ENCODE data around the gene CFHR2.
"Not testable (repeated sequence)": the region's sequence is repeated elsewhere in the genome, so short reads cannot be mapped to it uniquely, and the experiment has no call there.

DNA sequence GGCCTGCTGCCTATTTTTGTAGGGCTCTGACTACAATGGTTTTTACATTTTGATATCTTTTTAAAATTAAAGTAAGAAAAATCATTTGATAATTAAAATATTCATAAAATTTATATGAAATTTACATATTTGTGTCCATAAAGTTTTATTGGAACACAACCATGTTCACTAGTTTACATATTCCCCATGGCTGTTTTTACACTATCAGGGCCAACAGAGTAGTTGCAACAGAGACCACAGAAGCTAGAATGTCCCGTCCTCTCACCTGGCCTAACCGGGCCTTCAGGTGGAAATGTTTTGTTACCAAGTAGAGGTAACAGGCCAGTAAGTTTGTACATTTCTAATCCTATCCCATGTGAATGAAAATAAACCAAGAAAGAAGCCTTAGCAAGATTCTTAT lies 10.7 kb upstream of the CFHR2 start:
- TF ChIP-seq CTCF (IDR thresholded peaks at IDR 0.05); EZH2 (IDR thresholded peaks at IDR 0.05; ENCODE audit: borderline replicate concordance, insufficient read depth, low read depth, low read length, poor library complexity, severe bottlenecking): not testable (repeated sequence)
